ENCODE data around the gene ST6GAL1.

DNA sequence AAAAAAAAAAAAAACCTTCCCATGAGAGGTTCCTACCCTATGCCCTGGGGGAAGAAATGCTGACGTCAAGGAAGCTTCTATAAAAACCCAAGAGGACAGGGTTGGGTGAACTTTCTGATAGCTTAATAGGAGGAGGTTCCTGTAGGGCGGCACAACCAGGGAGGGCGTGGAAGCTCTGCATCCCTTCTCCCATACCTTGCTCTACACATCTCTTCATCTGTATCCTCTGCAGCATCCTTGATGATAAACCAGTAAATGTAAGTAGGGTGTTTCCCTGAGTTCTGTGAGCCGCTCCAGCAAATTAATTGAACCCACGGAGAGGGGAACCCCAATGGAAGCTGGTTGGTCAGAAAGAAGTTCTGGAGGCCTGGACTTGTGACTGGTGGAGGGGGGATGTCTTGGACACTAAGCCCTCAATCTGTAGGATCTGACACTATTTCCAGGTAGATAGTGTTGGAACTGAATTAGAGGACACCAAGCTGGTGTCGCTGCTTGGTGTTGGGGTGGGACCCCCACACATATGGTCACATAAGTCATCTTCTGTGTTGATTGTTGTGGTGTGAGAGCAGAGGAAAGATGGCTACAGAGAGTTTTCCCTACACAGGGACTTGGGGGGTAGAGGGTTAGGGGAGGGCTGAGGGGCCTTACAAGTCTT, 91.5 kb downstream of the ST6GAL1 start:
- TF ChIP-seq, protein P1, sequence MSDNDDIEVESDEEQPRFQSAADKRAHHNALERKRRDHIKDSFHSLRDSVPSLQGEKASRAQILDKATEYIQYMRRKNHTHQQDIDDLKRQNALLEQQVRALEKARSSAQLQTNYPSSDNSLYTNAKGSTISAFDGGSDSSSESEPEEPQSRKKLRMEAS (IDR thresholded peaks at IDR 0.05): no peak
- TF ChIP-seq EP300 (IDR thresholded peaks at IDR 0.05; ENCODE audit: borderline replicate concordance): no peak
- TF ChIP-seq, protein P2, sequence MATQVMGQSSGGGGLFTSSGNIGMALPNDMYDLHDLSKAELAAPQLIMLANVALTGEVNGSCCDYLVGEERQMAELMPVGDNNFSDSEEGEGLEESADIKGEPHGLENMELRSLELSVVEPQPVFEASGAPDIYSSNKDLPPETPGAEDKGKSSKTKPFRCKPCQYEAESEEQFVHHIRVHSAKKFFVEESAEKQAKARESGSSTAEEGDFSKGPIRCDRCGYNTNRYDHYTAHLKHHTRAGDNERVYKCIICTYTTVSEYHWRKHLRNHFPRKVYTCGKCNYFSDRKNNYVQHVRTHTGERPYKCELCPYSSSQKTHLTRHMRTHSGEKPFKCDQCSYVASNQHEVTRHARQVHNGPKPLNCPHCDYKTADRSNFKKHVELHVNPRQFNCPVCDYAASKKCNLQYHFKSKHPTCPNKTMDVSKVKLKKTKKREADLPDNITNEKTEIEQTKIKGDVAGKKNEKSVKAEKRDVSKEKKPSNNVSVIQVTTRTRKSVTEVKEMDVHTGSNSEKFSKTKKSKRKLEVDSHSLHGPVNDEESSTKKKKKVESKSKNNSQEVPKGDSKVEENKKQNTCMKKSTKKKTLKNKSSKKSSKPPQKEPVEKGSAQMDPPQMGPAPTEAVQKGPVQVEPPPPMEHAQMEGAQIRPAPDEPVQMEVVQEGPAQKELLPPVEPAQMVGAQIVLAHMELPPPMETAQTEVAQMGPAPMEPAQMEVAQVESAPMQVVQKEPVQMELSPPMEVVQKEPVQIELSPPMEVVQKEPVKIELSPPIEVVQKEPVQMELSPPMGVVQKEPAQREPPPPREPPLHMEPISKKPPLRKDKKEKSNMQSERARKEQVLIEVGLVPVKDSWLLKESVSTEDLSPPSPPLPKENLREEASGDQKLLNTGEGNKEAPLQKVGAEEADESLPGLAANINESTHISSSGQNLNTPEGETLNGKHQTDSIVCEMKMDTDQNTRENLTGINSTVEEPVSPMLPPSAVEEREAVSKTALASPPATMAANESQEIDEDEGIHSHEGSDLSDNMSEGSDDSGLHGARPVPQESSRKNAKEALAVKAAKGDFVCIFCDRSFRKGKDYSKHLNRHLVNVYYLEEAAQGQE (IDR thresholded peaks at IDR 0.05; ENCODE audit: low read depth): no peak
- TF ChIP-seq RAD21 (IDR thresholded peaks at IDR 0.05; ENCODE audit: low read depth): no peak
- no peak for TF ChIP-seq EGR1 (IDR thresholded peaks at IDR 0.05)
- no peak for TF ChIP-seq YY1 (IDR thresholded peaks at IDR 0.05; ENCODE audit: low read depth)
- TF ChIP-seq FOXM1 (IDR thresholded peaks at IDR 0.05; ENCODE audit: borderline replicate concordance, low read depth): no peak
- no peak for TF ChIP-seq CEBPB (IDR thresholded peaks at IDR 0.05)
- TF ChIP-seq TAF1 (IDR thresholded peaks at IDR 0.05; ENCODE audit: low read depth): no peak
- TF ChIP-seq TCF12 (IDR thresholded peaks at IDR 0.05; ENCODE audit: low read depth): no peak
- TF ChIP-seq CREB1 (IDR thresholded peaks at IDR 0.05; ENCODE audit: low read depth): no peak
- TF ChIP-seq ZBTB7A (IDR thresholded peaks at IDR 0.05; ENCODE audit: low read depth): no peak

All from Ishikawa (cell line).